Fibroblast of skin of back (primary cell): ENCODE data around the gene CCDC47.

Source experiments
- DNase-seq: peaks from one replicate; pipeline ENCODE4 v3.0.0-alpha.2; 2013

CCDC47 gene

GRCh38 chr17:63718988-63719387, 54.4 kb downstream of the CCDC47 start:
- no peak for DNase-seq

- no peak for DNase-seq
Observed at GRCh38 chr17:63716426-63716825, 57.0 kb downstream of the CCDC47 start.

GRCh38 chr17:63714550-63715277, 58.7 kb downstream of the CCDC47 start:
- DNase-seq = no peak

DNA sequence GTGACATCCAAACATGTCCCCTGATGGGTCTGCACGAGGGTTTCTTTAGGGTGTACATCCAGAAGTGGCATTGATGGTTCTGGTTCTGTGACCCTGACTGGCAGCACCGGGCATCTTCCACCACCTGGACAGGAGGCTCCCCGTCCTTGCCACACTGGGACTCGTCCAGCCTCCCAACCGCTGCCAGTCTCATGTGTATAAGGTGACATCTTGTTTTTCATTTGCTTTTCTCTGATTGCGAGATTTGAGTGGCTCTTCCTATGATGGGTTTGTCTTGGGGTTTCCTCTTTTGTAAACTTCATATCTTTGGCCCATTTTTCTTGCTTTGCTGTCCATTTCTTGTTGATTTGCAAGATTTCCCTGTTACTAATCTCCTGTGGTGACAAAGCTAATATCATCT, 64.3 kb downstream of the CCDC47 start:
- no peak for DNase-seq

DNA sequence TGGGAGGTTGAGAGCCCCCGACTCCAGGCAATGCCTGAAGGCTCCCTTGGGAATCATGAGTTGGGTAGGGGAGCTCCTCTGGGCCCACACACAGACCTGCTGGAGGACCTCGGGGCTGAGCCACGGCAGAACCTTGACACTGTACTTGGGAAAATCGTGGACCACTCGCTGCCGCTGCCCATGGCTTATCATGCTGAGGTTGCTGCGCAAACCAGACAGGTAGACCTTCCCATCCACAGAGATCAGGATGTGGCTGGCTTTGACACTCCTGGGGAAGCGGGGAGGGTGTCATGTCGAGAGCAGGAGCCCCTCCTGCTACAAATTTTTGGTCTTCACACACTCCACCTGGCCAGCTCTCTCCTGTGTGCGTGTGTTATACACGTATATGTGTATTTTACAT, 66.2 kb downstream of the CCDC47 start:
- DNase-seq = no peak

- no peak for DNase-seq
Observed at GRCh38 chr17:63706336-63707082, 66.9 kb downstream of the CCDC47 start.

DNA sequence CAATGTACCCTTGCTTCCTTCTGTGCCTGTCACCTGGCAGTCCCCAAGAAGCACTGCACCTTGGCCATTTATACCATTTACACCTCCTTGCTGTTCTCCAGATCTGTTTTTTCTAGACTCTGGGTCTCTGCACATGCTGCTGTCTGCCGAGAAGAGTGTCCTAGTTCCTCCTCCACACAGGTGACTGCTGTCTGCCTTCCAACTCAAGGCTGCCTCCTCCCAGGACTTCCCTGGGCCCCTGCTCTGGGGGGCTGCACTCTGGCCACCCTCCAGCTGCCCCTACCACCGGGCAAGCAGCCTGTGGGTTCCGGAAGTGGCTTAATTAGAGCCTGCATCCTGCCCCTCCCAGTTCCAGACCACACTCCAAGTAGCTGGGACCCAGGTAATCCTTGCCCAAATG, 67.7 kb downstream of the CCDC47 start:
- DNase-seq = no peak

DNA sequence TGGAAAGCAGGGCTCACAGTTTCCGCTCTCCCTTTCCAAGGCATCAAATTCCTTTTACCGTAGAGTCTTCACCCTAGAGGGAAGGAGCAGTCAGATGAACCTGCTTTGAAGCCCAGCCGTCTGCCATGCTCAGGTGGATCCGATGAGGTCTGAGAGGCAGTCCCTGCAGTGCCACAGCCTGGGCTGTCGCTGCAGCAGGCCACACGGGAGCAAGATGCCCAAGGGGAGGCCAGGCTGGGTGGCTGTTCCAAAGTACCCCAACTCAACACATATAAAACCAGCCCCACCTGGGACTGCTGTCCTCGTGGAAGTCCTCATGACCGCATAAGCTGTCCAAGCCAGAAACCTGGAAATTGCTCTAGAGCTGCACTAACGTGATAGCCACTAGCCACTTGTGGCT, 68.6 kb downstream of the CCDC47 start:
- DNase-seq = no peak

DNA sequence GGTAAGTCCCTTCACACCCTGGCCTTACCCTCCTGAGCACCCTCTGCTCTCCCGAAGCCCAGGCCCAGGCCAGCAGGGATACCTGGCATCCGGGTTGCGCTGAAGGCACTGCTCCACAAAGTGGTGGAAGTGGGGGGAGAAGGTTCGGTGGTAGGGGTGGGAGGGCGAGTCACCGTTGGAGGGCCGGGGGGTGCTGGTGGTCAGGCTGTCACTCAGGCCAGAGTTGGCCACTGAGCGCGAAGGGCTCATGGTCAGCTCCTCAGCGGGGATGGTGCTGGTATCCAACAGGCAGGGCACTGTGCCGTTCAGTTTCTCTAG, 69.2 kb downstream of the CCDC47 start:
- no peak for DNase-seq

- no peak for DNase-seq
Observed at GRCh38 chr17:63703556-63704258, 69.7 kb downstream of the CCDC47 start.

- no peak for DNase-seq
Observed at GRCh38 chr17:63703029-63703428, 70.4 kb downstream of the CCDC47 start.

DNA sequence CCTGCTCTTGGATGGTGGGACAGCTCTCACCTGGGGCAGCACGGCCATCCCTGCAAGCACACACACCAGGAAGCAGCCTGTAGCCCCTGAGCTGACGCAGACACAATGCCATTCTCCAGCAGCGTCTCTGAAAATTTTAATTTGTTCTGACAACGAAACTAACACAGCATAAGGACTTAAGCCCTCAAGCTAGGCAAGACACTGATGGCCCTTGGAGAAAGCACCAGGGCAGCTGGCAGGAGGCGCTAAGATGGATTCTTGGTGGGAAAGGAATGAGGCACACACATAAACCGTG, 70.7 kb downstream of the CCDC47 start:
- no peak for DNase-seq

DNA sequence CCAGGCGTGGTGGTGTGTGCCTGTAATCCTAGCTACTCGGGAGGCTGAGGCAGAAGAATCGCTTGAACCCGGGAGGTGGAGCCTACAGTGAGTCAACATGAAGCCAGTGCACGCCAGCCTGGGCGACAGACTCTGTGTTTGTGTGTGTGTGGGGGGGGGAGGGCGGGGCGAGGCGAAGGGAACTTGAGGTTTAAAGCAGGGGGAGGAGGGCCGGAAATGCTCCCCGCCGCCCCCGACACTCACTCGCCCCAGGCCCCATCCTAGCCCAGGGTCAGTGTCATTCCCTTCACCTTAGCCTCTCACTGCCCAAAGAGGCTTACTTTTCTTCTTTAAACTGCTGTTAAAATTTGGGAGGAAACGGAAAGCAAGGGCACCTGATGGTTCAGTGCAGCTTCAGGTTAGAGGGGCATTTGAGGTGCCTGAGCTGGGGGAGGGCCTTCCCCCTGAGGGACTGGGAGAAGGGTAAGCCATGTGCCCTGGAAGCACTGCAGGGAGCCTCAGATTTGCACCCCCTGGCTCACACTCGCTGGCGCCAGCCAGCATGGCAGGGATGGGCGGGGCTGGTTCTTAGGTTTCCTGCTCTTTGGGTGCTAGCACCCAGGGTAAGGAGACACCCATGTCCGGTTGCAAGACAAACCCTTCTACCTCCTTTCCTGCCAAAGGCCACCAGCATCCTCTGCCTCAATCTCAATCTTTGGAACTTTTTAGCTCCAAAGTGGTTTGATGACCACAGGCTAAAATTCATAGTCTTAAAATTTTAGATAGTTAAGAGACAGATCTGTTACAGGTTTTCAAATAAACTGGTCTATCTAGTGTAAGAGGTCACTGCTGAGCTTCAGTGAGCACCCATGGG, 71.3 kb downstream of the CCDC47 start:
- no peak for DNase-seq

- no peak for DNase-seq
Observed at GRCh38 chr17:63701456-63701820, 72.0 kb downstream of the CCDC47 start.

DNA sequence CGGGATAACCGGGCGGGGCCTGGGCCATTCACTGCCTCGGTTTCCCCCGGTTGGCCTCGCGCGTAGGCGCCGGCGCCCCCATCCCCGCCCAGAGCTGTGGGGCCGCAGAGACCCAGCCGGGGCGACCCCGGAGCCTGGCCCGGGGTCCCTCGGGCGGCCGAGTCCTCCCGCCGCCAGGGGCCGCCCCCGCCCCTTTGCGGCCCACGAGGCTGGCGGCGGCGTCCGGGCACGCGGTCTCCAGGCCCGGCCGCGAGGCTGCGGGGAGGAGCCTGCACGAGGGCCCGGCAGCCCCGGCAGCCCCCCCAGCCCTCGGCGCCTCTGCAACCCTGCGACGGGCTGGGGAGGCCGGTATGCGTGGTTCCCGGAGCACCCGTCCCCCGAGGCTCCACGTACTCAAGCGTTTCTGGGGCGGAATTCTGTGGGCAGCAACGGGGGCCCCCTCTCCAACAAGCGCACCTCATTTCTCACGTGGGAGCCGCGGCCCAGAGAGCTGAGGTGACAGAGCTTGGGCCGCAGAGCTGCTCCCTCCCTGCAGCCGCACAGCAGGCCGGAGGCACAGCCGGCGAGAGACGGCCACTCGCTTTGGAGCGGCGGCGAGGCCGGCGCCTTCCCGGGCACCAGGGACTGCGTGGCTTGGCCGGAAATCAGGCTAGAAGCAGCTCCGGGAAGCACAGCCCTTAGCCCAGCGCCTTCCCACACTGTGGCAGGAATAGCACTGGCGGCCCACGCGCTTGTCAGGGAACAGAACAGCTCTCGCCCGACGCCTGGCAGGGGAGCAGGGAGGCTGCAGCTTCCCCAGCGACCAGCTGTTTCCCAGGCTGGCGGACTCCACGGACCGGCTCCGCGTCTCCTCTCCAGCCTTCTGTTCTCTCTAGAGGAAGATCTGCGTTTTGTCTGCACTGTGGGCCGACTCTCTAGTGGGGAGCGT, 72.6 kb downstream of the CCDC47 start:
- DNase-seq = peak; percentile 54

GRCh38 chr17:63699638-63700527, 73.5 kb downstream of the CCDC47 start, which contains the start of gene LIMD2:
Gene LIMD2 (minus strand): TSS chr17:63700125. CDS start chr17:63699298, 827 bp downstream.
- peak; percentile 65 for DNase-seq

- peak; percentile 66 for DNase-seq
Observed at GRCh38 chr17:63698886-63699637, 74.3 kb downstream of the CCDC47 start.

GRCh38 chr17:63698381-63698885, 75.0 kb downstream of the CCDC47 start:
- no peak for DNase-seq
